ENCODE measurements around the gene MSRB3. TPM values are rescaled to one million over a fixed set of nuclear protein-coding genes. Genes with fewer than 3 reads are reported as not detected.

The MSRB3 gene
- total RNA-seq, 1 experiment from 2014 or later, result 1.8 TPM

DNA sequence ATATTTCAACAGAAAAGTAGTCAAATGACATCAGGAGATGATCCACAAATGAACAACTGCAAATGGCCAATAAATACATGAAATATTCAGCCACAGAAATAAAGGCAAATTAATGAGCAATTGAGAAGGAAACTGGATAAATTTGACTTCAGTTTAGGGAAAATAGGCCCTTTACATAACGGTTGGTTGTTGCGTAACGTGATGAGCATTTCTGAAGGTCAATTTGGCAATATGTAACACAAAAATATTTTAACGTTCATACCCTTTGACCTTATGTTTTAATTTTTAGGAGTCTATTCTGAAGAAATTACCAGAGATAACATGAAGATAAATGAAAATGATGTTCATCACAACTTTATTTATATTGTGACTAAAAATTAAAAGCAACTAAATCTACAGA is 14.7 kb upstream of the MSRB3 start:
- no peak overlapping the region for H3K27ac Mint-ChIP-seq
- H3K9me3 Mint-ChIP-seq, result no peaks in the 10 kb centered on the region
- H3K36me3 Mint-ChIP-seq, result no peaks in the 10 kb centered on the region
- ChIA-PET CTCF (no interaction called here), POLR2A (no interaction called here)
- TF ChIP-seq NFYB (CRISPR knock-in tag; conservative IDR thresholded peaks at IDR 0.05; ENCODE audit: low read depth), result no peak
- TF ChIP-seq, protein P1, sequence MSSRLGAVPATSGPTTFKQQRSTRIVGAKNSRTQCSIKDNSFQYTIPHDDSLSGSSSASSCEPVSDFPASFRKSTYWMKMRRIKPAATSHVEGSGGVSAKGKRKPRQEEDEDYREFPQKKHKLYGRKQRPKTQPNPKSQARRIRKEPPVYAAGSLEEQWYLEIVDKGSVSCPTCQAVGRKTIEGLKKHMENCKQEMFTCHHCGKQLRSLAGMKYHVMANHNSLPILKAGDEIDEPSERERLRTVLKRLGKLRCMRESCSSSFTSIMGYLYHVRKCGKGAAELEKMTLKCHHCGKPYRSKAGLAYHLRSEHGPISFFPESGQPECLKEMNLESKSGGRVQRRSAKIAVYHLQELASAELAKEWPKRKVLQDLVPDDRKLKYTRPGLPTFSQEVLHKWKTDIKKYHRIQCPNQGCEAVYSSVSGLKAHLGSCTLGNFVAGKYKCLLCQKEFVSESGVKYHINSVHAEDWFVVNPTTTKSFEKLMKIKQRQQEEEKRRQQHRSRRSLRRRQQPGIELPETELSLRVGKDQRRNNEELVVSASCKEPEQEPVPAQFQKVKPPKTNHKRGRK (CRISPR knock-in tag; IDR thresholded peaks at IDR 0.05; ENCODE audit: borderline replicate concordance), result no peak
- no peak for TF ChIP-seq ZNF121 (CRISPR knock-in tag; IDR thresholded peaks at IDR 0.05)
- TF ChIP-seq ZNF423 (CRISPR knock-in tag; IDR thresholded peaks at IDR 0.05), result no peak
- TF ChIP-seq, protein P2, sequence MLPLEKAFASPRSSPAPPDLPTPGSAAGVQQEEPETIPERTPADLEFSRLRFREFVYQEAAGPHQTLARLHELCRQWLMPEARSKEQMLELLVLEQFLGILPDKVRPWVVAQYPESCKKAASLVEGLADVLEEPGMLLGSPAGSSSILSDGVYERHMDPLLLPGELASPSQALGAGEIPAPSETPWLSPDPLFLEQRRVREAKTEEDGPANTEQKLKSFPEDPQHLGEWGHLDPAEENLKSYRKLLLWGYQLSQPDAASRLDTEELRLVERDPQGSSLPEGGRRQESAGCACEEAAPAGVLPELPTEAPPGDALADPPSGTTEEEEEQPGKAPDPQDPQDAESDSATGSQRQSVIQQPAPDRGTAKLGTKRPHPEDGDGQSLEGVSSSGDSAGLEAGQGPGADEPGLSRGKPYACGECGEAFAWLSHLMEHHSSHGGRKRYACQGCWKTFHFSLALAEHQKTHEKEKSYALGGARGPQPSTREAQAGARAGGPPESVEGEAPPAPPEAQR (CRISPR knock-in tag; IDR thresholded peaks at IDR 0.05), result no peak
- no peak for TF ChIP-seq FOXK1 (CRISPR knock-in tag; IDR thresholded peaks at IDR 0.05)
- TF ChIP-seq TCF7 (CRISPR knock-in tag; IDR thresholded peaks at IDR 0.05; ENCODE audit: low read depth), result no peak
- TF ChIP-seq GRHL2 (CRISPR knock-in tag; IDR thresholded peaks at IDR 0.05; ENCODE audit: insufficient replicate concordance, severe bottlenecking), result no peak
- TF ChIP-seq ZNF396 (CRISPR knock-in tag; IDR thresholded peaks at IDR 0.05; ENCODE audit: borderline replicate concordance), result no peak
- TF ChIP-seq SP1 (CRISPR knock-in tag; conservative IDR thresholded peaks at IDR 0.05), result no peak
- TF ChIP-seq NR2C2 (CRISPR knock-in tag; IDR thresholded peaks at IDR 0.05), result no peak
- TF ChIP-seq NR3C1 (CRISPR knock-in tag; conservative IDR thresholded peaks at IDR 0.05; ENCODE audit: low read depth), result no peak
- TF ChIP-seq ZBTB21 (CRISPR knock-in tag; IDR thresholded peaks at IDR 0.05; ENCODE audit: borderline replicate concordance), result no peak
- TF ChIP-seq, protein P3, sequence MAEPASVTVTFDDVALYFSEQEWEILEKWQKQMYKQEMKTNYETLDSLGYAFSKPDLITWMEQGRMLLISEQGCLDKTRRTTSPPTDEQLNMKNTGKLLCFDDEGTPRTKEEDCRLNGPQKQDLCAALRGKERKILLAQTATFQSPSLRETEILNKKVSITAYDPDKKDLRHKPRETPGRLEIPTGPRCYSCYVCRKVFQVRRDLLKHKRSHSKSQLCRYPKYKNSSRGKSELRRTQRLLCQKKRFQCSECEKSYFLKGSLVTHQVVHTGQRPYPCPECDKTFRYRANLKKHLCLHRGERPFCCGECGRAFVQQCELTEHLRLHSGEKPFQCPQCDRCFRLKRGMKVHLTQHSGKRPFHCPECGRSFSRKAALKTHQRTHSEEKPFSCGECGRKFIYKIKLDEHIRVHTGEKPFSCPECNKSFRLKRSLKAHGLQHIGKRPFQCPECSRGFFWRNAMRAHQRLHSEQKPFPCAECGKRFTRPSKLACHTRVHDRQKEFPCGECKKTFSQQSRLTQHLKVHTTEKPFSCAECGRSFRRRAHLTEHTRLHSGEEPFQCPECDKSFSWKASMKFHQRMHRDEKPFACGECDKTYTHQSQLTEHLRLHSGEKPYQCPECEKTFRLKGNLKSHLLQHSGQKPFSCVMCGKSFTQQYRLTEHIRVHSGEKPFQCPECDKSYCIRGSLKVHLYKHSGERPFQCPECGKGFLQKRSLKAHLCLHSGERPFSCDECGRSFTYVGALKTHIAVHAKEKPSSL (CRISPR knock-in tag; conservative IDR thresholded peaks at IDR 0.05), result no peak
- TF ChIP-seq, protein P4, sequence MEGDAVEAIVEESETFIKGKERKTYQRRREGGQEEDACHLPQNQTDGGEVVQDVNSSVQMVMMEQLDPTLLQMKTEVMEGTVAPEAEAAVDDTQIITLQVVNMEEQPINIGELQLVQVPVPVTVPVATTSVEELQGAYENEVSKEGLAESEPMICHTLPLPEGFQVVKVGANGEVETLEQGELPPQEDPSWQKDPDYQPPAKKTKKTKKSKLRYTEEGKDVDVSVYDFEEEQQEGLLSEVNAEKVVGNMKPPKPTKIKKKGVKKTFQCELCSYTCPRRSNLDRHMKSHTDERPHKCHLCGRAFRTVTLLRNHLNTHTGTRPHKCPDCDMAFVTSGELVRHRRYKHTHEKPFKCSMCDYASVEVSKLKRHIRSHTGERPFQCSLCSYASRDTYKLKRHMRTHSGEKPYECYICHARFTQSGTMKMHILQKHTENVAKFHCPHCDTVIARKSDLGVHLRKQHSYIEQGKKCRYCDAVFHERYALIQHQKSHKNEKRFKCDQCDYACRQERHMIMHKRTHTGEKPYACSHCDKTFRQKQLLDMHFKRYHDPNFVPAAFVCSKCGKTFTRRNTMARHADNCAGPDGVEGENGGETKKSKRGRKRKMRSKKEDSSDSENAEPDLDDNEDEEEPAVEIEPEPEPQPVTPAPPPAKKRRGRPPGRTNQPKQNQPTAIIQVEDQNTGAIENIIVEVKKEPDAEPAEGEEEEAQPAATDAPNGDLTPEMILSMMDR (IDR thresholded peaks at IDR 0.05), result no peak
- TF ChIP-seq, protein P5, sequence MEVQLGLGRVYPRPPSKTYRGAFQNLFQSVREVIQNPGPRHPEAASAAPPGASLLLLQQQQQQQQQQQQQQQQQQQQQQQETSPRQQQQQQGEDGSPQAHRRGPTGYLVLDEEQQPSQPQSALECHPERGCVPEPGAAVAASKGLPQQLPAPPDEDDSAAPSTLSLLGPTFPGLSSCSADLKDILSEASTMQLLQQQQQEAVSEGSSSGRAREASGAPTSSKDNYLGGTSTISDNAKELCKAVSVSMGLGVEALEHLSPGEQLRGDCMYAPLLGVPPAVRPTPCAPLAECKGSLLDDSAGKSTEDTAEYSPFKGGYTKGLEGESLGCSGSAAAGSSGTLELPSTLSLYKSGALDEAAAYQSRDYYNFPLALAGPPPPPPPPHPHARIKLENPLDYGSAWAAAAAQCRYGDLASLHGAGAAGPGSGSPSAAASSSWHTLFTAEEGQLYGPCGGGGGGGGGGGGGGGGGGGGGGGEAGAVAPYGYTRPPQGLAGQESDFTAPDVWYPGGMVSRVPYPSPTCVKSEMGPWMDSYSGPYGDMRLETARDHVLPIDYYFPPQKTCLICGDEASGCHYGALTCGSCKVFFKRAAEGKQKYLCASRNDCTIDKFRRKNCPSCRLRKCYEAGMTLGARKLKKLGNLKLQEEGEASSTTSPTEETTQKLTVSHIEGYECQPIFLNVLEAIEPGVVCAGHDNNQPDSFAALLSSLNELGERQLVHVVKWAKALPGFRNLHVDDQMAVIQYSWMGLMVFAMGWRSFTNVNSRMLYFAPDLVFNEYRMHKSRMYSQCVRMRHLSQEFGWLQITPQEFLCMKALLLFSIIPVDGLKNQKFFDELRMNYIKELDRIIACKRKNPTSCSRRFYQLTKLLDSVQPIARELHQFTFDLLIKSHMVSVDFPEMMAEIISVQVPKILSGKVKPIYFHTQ (CRISPR knock-in tag; IDR thresholded peaks at IDR 0.05), result no peak
- TF ChIP-seq, protein P6, sequence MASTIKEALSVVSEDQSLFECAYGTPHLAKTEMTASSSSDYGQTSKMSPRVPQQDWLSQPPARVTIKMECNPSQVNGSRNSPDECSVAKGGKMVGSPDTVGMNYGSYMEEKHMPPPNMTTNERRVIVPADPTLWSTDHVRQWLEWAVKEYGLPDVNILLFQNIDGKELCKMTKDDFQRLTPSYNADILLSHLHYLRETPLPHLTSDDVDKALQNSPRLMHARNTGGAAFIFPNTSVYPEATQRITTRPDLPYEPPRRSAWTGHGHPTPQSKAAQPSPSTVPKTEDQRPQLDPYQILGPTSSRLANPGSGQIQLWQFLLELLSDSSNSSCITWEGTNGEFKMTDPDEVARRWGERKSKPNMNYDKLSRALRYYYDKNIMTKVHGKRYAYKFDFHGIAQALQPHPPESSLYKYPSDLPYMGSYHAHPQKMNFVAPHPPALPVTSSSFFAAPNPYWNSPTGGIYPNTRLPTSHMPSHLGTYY (CRISPR knock-in tag; IDR thresholded peaks at IDR 0.05), result no peak
- no peak for TF ChIP-seq KAT7 (CRISPR knock-in tag; IDR thresholded peaks at IDR 0.05; ENCODE audit: borderline replicate concordance)
- TF ChIP-seq, protein P7, sequence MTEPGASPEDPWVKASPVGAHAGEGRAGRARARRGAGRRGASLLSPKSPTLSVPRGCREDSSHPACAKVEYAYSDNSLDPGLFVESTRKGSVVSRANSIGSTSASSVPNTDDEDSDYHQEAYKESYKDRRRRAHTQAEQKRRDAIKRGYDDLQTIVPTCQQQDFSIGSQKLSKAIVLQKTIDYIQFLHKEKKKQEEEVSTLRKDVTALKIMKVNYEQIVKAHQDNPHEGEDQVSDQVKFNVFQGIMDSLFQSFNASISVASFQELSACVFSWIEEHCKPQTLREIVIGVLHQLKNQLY (CRISPR knock-in tag; IDR thresholded peaks at IDR 0.05), result no peak
- TF ChIP-seq, protein P8, sequence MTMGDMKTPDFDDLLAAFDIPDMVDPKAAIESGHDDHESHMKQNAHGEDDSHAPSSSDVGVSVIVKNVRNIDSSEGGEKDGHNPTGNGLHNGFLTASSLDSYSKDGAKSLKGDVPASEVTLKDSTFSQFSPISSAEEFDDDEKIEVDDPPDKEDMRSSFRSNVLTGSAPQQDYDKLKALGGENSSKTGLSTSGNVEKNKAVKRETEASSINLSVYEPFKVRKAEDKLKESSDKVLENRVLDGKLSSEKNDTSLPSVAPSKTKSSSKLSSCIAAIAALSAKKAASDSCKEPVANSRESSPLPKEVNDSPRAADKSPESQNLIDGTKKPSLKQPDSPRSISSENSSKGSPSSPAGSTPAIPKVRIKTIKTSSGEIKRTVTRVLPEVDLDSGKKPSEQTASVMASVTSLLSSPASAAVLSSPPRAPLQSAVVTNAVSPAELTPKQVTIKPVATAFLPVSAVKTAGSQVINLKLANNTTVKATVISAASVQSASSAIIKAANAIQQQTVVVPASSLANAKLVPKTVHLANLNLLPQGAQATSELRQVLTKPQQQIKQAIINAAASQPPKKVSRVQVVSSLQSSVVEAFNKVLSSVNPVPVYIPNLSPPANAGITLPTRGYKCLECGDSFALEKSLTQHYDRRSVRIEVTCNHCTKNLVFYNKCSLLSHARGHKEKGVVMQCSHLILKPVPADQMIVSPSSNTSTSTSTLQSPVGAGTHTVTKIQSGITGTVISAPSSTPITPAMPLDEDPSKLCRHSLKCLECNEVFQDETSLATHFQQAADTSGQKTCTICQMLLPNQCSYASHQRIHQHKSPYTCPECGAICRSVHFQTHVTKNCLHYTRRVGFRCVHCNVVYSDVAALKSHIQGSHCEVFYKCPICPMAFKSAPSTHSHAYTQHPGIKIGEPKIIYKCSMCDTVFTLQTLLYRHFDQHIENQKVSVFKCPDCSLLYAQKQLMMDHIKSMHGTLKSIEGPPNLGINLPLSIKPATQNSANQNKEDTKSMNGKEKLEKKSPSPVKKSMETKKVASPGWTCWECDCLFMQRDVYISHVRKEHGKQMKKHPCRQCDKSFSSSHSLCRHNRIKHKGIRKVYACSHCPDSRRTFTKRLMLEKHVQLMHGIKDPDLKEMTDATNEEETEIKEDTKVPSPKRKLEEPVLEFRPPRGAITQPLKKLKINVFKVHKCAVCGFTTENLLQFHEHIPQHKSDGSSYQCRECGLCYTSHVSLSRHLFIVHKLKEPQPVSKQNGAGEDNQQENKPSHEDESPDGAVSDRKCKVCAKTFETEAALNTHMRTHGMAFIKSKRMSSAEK (CRISPR knock-in tag; IDR thresholded peaks at IDR 0.05; ENCODE audit: borderline replicate concordance), result no peak
- H3K27me3 Mint-ChIP-seq (ENCODE audit: low read depth), result no peaks in the 10 kb centered on the region; the same call in 1 of the 2 replicates
- no peak for ATAC-seq
- peaks cover 3% of the 10 kb centered on the region for H3K4me1 Mint-ChIP-seq
- H3K4me3 Mint-ChIP-seq, result no peak overlapping the region
- no peak for DNase-seq (ENCODE audit: low spot score)
